GM10847 (cell line): ENCODE results near the gene LYPD5.

Experiments
- POLR2A ChIP-seq: IDR thresholded peaks from 2 replicates; pipeline ENCODE4 v1.6.1; 2011; ENCODE audit not compliant: insufficient read length; ENCODE audit errors: extremely low read depth

LYPD5 gene

GRCh38 chr19:43783636-43784035 is 18.6 kb downstream of the LYPD5 start:
- no peak for TF ChIP-seq POLR2A

GRCh38 chr19:43782689-43783231 is 19.5 kb downstream of the LYPD5 start:
- no peak for TF ChIP-seq POLR2A

GRCh38 chr19:43782311-43782660 is 20.0 kb downstream of the LYPD5 start:
- TF ChIP-seq POLR2A: no peak

GRCh38 chr19:43781630-43782310 is 20.5 kb downstream of the LYPD5 start:
- TF ChIP-seq POLR2A: no peak

- peak; percentile 90 for TF ChIP-seq POLR2A
These were observed 21.3 kb downstream of the LYPD5 start, which contains the start of gene KCNN4 for GRCh38 chr19:43780706-43781525. Gene KCNN4 (minus strand): TSS chr19:43780973. CDS start chr19:43780861, 112 bp downstream.

DNA sequence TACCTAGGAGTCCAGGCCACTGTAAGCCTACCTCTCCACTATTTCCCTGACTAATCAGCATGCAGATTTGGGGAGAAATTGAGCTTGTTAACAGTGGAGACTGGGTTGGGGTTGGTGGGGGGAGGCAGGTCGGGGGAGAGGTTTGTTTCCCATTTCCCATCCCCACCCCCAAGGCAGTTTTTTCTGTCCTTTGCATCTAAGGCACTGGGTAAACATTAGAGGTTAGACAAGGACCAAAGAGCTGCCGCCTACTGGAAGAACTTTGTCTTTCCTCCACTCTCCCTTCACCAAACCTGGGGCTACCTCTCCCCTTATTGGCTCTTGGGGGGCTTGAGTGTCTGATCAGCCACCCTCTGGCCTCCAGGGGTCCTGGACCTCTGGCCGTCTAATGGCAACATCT is 22.4 kb downstream of the LYPD5 start:
- TF ChIP-seq POLR2A: no peak

GRCh38 chr19:43779147-43779819 is 23.0 kb downstream of the LYPD5 start:
- peak; percentile 7 for TF ChIP-seq POLR2A

- TF ChIP-seq POLR2A: no peak
These were observed 23.6 kb downstream of the LYPD5 start for GRCh38 chr19:43778651-43779050.

- TF ChIP-seq POLR2A: no peak
These were observed 25.0 kb downstream of the LYPD5 start for GRCh38 chr19:43777163-43777695.

GRCh38 chr19:43776286-43776685 is 26.0 kb downstream of the LYPD5 start:
- no peak for TF ChIP-seq POLR2A

GRCh38 chr19:43775299-43775890 is 26.9 kb downstream of the LYPD5 start:
- no peak for TF ChIP-seq POLR2A

GRCh38 chr19:43774103-43774939 is 27.9 kb downstream of the LYPD5 start:
- no peak for TF ChIP-seq POLR2A

DNA sequence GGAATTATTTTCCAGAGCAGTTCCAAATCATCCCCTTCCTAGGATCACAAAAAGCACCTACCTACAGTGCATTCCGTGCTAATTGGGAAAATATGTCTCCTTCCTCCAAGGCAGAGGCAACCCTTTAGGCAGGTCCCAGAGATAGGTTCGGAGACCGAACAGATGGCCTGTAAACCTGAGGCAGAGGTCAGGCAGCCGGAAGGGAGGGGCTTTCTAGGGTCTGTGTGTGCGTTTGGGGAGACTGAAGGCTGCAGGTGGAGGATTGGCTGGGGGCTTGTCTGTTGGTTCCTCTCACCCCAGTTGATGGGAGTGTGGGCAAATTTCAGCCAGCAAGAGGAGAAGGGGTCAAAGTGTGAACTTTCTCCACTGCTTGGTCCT is 28.5 kb downstream of the LYPD5 start:
- TF ChIP-seq POLR2A: no peak

- TF ChIP-seq POLR2A: no peak
These were observed 33.0 kb downstream of the LYPD5 start for GRCh38 chr19:43769256-43769655.

DNA sequence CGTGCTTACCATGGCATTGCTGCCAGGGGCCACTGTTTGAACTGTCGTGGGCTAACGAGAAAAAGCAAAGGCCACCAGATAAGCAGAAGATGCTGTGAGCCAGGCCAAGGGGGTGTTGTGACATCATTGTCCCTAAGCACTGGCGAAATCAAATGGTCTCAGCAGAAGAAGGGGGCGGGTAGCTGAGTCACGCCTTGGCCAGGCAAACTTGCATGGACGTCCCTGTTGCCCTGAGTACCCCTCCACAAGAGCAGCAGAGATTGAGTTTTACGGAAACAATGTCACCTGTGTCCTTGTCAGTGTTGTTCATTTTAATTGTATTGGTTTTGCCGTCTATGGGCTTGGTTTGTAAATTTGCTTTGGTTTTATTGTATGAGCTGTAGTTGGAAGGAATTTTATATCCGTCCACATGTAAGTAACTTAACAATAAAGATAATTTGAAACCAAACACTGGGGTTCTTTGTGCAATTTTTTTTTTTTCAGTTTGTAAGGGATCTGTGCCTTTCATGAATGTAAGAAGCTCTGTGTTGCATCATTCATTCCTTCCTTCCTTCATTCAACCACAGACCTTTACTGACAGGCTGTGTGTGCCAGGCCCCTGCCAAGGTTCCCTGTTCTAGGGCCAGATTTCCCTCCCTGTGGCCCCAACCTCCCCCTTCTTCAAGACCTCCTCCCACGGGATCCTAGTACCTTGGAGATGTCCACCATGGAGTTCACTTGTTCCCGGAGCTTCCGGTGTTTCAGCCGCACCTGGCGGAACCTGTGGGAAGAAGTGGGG is 33.8 kb downstream of the LYPD5 start:
- TF ChIP-seq POLR2A: no peak
